ENCODE data around the gene SNAI1. TPM values are rescaled to one million over a fixed set of nuclear protein-coding genes. Genes with fewer than 3 reads are reported as not detected.

The SNAI1 gene
- total RNA-seq (1 to 10 TPM; 2.2 to 3.3 TPM), total RNA-seq (0.70 to 14.9 reads per million in 2 donors)

DNA sequence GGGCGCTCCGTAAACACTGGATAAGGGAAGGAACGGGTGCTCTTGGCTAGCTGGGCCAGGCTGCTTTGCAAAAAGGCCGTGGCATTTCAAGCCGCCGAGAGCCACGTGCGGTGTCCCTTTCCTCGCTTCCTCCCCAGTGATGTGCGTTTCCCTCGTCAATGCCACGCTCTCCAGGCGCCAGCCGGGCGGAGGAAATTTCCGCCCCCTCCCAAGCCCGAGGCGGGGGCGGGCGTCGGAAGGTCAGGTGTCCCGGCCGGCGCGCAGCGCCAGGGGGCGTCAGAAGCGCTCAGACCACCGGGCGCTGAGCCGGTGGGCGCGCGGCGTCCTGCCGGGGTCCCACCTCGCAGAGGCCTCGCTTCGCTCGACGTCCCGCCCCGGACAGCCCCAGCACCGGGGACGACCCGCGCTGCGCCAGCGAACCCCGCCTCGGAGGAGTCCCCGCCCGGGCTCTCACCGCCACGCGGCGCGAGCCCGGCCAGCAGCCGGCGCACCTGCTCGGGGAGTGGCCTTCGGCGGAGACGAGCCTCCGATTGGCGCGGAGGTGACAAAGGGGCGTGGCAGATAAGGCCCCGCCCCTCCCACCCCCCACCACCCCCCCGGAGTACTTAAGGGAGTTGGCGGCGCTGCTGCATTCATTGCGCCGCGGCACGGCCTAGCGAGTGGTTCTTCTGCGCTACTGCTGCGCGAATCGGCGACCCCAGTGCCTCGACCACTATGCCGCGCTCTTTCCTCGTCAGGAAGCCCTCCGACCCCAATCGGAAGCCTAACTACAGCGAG is at the start of gene SNAI1:
SNAI1 (plus strand) TSS at position 635 of the 777 bp plus-strand sequence; CDS start at position 715, 80 bp downstream.
- DNase-seq = peak; percentile 75 to 80 (median 80)
- peak within 1 kb of the TSS; percentile 71 for H3K27ac Mint-ChIP-seq
- H3K9me3 ChIP-seq (ENCODE audit: control insufficient read depth, low read length, poor library complexity, severe bottlenecking) = no peaks in the 10 kb centered on the region
- peaks cover 17% of the 10 kb centered on the region for H3K4me1 Mint-ChIP-seq
- peak; percentile 96 for ATAC-seq
- H3K27me3 Mint-ChIP-seq = no peaks in the 10 kb centered on the region
- H3K4me3 Mint-ChIP-seq = peak within 1 kb of the TSS; percentile 82
- H3K36me3 Mint-ChIP-seq (ENCODE audit: low read depth) = no peaks in the 10 kb centered on the region

DNA sequence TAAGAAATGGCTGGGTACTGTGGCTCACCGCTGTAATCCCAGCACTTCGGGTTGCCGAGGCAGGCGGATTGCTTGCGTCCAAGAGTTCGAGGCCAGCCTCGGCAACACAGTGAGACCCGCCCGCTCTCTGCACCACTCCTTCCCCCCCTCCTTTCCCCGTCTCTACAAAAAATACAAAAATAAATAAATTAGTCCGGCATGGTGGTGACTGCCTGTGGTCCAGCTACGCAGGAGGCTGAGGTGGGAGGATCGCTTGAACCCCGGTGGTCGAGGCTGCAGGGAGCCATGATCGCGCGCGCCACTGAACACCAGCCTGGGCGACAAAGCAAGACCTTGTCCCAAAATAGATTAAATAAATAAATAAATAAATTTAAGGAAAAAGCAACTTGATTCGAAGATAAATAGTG is 47.0 kb upstream of the SNAI1 start:
- Mint-ChIP-seq H3K36me3 (ENCODE audit: low read depth) (no peaks in the 10 kb centered on the region), H3K27ac (no peak overlapping the region), H3K27me3 (no peaks in the 10 kb centered on the region), H3K4me3 (peak overlapping the region; percentile 96), H3K4me1 (peaks cover 36% of the 10 kb centered on the region)
- no peak for DNase-seq
- no peak for ATAC-seq
- no peaks in the 10 kb centered on the region for H3K9me3 ChIP-seq (ENCODE audit: control insufficient read depth, low read length, poor library complexity, severe bottlenecking)

DNA sequence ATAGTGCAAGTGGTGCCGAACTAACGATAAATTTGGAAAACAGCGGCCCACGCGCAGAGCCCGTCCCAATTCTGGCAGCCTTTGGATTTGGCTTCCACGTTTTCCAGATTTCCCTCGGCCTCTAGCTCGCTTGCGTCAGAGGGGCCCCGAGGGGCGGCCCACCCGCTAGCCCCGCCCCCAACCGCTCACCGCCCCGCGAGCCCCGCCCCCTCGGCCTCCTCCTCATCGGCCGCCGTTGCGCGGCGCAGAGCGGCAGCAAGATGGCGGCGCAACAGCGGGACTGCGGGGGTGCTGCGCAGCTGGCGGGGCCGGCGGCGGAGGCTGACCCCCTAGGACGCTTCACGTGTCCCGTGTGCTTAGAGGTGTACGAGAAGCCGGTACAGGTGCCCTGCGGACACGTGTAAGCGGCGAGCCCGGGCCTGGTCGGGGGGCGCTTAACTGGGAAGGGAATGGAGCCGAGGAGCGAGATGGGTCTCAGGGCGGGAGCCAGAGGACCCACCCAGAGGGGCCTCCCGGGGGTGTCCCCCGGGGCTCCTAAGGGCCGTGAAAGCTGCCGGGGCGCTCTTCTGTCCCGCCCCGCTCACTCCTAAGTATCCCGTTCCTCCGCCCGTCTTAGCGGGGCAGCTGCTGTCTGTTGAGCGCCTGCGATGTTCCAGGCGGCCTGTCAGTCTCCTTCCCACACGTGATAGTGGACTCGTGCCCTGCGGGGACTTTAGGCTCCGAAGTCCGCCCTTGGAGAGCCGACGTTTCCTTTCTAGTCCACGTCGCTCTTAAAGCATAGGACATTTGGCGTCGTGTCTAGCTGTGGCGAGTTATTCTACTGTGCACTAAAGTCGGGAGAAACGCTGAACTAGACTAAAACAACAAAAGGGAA is 46.4 kb upstream of the SNAI1 start, which contains the start of gene RNF114:
RNF114 (plus strand) TSS at position 245 of the 874 bp plus-strand sequence; CDS start at position 261, 16 bp downstream.
- peaks cover 42% of the 10 kb centered on the region for H3K4me1 Mint-ChIP-seq
- peak; percentile 84 to 95 (median 90) for DNase-seq

DNA sequence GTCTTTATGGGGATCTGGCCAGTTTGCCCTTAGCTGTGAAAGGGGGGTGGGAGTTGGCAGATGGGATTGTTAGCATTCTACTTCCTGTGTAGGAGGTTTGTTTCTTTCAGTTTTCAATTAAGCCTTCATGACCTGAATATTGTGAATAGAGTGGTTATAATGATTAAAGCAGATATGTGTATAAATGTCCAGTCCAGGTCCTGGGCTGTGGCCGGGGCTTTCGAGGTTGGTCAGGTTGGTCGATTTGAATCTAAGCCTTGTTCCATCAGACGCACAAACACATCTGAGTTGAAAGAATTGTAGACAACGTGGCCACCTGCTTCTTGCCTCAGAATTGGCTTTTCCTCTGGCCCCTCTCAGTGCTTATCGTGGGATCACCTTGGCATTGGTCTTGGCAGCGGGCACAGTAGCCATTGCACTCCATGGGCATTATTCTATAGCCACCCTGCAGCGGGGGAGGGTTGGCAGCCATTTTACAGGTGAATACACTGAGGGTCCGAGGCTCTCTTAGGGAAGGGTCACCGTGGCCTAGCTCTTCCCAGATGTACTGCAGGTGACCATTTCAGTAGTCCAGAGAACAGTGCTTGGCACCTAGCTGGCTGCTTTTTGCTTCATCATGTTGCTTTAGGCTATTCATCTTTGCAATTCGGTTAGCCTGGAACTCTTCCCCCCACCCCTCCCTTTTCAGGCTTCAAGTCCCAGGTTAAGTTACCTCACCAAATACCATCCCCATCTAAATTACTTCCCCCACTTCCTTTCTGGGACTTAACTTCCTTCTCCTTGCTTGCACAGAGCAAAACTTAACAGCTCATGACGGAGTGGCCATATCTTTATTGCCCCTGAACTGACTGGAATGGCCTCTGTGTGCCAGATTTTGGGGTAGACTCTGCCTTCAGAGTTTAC is 45.5 kb upstream of the SNAI1 start:
- peak overlapping the region; percentile 96 for H3K4me3 Mint-ChIP-seq
- no peaks in the 10 kb centered on the region for H3K27me3 Mint-ChIP-seq
- peak overlapping the region; percentile 93 for H3K27ac Mint-ChIP-seq
- H3K9me3 ChIP-seq (ENCODE audit: control insufficient read depth, low read length, poor library complexity, severe bottlenecking) = no peaks in the 10 kb centered on the region
- peaks cover 45% of the 10 kb centered on the region for H3K4me1 Mint-ChIP-seq
- H3K36me3 Mint-ChIP-seq (ENCODE audit: low read depth) = peaks cover 2% of the 10 kb centered on the region
- ATAC-seq = no peak
- DNase-seq = no peak

More for the DNA sequence above, 46.4 kb upstream of the SNAI1 start, which contains the start of gene RNF114:
- peaks cover under 1% of the 10 kb centered on the region for H3K36me3 Mint-ChIP-seq (ENCODE audit: low read depth)
- H3K27ac Mint-ChIP-seq = peak within 1 kb of the TSS; percentile 93
- H3K27me3 Mint-ChIP-seq = no peaks in the 10 kb centered on the region
- ATAC-seq = peak; percentile 96
- H3K4me3 Mint-ChIP-seq = peak within 1 kb of the TSS; percentile 96
- no peaks in the 10 kb centered on the region for H3K9me3 ChIP-seq (ENCODE audit: control insufficient read depth, low read length, poor library complexity, severe bottlenecking)

DNA sequence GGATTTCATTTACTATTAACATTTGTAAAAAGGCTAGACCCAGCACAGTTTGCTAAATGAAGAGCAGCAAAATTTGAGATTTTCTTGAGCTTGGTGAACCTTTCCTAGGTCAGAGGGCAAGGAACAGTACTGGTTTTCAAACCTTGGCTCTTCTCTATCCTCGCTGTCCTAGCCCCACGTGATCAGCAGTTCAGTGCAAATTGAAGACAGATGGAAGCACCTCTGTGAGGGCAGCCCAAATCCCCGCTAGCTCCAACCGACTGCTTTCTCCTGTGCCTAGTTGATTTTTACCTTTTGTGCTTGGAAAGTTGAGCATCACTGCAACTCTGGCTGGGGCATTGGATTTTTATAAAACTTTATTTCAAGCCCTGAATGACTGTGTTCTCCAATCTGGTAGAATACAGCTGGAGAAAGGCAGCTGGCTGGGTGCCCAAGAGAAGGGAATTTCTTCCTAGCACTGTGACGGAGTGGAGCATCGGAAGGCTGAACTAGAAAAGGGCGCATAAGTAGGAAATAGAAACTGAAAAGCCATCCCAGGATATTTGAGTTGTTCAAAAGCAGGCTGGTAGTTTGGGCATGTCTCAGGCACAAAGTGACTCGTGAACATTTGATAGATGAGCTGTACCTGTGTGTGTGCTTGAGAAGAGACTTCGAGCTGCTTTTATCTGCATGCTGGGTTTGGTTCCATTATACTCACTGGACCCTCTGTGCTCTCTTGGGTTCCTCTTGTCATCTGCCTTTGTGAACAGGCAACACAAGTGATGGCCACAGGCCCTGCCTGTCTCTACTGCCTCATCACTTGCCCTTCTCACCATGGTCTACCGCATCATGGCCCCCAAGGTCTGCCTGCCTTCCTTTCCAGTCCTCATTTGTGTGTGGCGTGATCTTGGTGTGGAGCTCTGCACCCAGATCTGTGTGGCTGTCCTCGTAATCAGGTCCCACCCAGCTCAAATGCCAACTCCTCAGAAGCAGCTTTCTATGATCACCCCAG is 44.3 kb upstream of the SNAI1 start:
- ATAC-seq (no peak), DNase-seq (no peak)
- Mint-ChIP-seq H3K27me3 (no peaks in the 10 kb centered on the region), H3K4me1 (peaks cover 48% of the 10 kb centered on the region), H3K36me3 (ENCODE audit: low read depth) (peaks cover 2% of the 10 kb centered on the region), H3K27ac (peak overlapping the region; percentile 93), H3K4me3 (peak overlapping the region; percentile 96)
- H3K9me3 ChIP-seq (ENCODE audit: control insufficient read depth, low read length, poor library complexity, severe bottlenecking) = no peaks in the 10 kb centered on the region

DNA sequence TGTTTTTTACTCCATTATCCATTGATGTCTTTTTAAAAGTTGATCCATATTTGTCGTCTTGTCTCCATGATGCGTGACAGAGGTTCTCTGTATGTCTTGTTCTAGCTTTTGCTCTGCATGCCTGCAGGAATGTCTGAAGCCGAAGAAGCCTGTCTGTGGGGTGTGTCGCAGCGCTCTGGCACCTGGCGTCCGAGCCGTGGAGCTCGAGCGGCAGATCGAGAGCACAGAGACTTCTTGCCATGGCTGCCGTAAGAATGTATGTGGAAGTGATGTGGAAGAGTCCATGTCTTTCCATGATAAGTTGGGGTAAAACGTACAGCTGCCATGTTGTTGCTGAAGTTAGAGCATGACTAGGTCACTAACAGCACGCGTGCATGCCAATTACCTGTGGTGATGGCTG is 41.3 kb upstream of the SNAI1 start:
- Mint-ChIP-seq H3K36me3 (ENCODE audit: low read depth) (peaks cover 2% of the 10 kb centered on the region), H3K27me3 (no peaks in the 10 kb centered on the region), H3K27ac (peak overlapping the region; percentile 27), H3K4me3 (no peak overlapping the region), H3K4me1 (peaks cover 45% of the 10 kb centered on the region)
- no peaks in the 10 kb centered on the region for H3K9me3 ChIP-seq (ENCODE audit: control insufficient read depth, low read length, poor library complexity, severe bottlenecking)
- ATAC-seq (no peak), DNase-seq (no peak)

DNA sequence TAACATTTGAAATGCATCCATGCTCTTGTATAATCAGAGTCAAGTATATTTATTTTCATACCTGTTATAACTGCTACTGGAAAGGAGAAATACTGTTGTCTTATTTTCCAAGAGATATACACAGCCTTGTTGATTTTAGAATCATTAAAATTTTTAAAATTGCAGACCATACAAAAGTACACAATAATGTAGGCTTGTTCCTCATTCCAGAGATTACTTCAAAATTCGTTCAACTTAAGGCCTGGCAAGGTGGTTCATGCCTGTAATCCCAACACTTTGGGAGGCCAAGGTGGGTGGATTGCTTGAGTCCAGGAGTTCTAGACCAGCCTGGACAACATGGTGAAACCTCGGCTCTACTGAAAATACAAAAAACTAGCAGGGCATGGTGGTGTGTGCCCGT is 40.5 kb upstream of the SNAI1 start:
- DNase-seq (no peak), ATAC-seq (no peak)
- H3K9me3 ChIP-seq (ENCODE audit: control insufficient read depth, low read length, poor library complexity, severe bottlenecking) = no peaks in the 10 kb centered on the region
- peaks cover 39% of the 10 kb centered on the region for H3K4me1 Mint-ChIP-seq
- H3K27ac Mint-ChIP-seq = no peak overlapping the region
- no peak overlapping the region for H3K4me3 Mint-ChIP-seq
- peaks cover 4% of the 10 kb centered on the region for H3K36me3 Mint-ChIP-seq (ENCODE audit: low read depth)
- H3K27me3 Mint-ChIP-seq = no peaks in the 10 kb centered on the region

DNA sequence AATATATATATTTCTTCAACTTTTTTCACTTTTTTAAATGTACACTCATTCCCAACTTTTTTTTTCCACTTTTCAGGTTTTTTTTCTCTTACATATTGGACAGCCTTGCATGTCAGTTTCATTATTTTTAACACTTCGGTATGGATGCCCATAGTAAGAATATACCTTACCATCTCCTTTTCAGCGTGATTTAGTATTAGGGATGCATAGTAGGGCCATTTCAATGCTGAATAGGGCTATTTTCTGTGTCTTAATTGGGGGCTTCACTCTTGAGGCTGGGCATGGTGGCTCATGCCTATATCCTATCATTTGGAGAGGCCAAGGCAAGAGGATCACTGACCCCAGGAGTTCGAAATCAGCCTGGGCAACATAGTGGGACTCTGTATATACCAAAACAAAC is 39.8 kb upstream of the SNAI1 start:
- H3K9me3 ChIP-seq (ENCODE audit: control insufficient read depth, low read length, poor library complexity, severe bottlenecking) = no peaks in the 10 kb centered on the region
- DNase-seq (no peak), ATAC-seq (no peak)
- no peaks in the 10 kb centered on the region for H3K27me3 Mint-ChIP-seq
- no peak overlapping the region for H3K27ac Mint-ChIP-seq
- H3K4me1 Mint-ChIP-seq = peaks cover 35% of the 10 kb centered on the region
- H3K4me3 Mint-ChIP-seq = no peak overlapping the region
- H3K36me3 Mint-ChIP-seq (ENCODE audit: low read depth) = peaks cover 5% of the 10 kb centered on the region

DNA sequence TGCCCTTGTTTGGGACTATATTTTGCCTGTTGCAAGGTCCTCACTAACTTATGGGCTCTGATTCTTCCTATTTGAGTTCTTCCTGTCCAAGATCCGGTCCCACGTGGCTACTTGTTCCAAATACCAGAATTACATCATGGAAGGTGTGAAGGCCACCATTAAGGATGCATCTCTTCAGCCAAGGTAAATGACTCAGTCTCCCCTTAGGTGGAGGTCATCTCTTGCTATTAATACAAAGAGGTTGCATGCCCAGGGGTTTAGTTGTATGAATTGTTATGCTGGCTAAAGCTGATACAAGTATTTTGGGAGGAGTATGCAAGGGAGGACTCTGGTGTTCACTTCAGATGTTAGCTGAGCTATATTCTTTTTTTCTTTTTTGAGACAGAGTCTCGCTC is 37.5 kb upstream of the SNAI1 start:
- Mint-ChIP-seq H3K27me3 (no peaks in the 10 kb centered on the region), H3K27ac (no peak overlapping the region), H3K36me3 (ENCODE audit: low read depth) (peaks cover 10% of the 10 kb centered on the region), H3K4me3 (no peak overlapping the region), H3K4me1 (peaks cover 23% of the 10 kb centered on the region)
- ATAC-seq (no peak), DNase-seq (no peak)
- H3K9me3 ChIP-seq (ENCODE audit: control insufficient read depth, low read length, poor library complexity, severe bottlenecking) = no peaks in the 10 kb centered on the region

DNA sequence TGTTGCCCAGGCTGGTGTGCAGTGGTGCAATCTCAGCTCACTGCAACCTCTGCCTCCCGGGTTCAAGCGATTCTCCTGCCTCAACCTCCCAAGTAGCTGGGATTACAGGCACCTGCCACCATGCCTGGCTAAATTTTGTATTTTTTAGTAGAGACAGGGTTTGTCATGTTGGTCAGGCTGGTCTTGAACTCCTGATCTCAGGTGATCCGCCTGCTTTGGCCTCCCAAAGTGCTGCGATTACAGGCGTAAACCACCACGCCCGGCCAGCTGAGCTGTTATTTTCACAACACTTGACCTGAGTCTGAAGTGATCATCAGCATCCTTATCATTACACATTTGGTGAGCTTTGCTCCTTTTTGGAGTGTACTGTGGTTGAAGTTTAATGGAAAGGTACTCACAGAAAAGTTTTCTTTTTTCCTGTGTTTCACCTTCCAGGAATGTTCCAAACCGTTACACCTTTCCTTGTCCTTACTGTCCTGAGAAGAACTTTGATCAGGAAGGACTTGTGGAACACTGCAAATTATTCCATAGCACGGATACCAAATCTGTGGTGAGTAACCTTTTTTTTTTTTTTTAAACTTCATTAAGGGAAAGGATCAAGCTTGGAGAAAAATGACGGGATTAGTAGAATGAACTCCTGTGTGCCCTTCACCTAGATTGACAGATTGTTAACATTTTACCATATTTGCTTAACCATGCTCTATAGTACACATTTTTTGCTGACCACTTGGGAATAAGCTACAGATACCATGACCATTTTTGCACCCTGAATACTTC is 36.9 kb upstream of the SNAI1 start:
- H3K36me3 Mint-ChIP-seq (ENCODE audit: low read depth) = peaks cover 10% of the 10 kb centered on the region
- H3K27ac Mint-ChIP-seq = no peak overlapping the region
- ATAC-seq (no peak), DNase-seq (no peak)
- no peaks in the 10 kb centered on the region for H3K27me3 Mint-ChIP-seq
- H3K9me3 ChIP-seq (ENCODE audit: control insufficient read depth, low read length, poor library complexity, severe bottlenecking) = no peaks in the 10 kb centered on the region
- peaks cover 22% of the 10 kb centered on the region for H3K4me1 Mint-ChIP-seq
- no peak overlapping the region for H3K4me3 Mint-ChIP-seq

DNA sequence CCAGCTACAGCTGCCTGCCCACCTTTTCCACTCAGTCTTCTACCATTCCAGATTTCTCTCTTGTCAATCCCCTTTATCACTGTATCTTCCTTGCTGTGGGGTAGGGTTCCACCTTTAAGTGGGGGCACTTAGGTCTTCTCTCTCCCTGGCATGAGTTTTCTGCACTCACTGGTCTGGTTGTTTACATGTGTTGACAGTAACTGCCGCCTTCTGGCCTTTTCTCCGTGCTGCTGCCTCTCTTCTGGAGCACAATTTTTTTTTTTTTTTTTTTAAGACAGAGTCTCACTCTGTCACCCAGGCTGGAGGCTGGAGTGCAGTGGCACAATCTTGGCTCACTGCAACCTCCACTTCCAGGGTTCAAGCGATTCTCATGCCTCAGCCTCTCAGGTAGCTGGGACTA is 34.6 kb upstream of the SNAI1 start:
- H3K27me3 Mint-ChIP-seq = no peaks in the 10 kb centered on the region
- DNase-seq (no peak), ATAC-seq (no peak)
- peak overlapping the region; percentile 49 for H3K27ac Mint-ChIP-seq
- H3K9me3 ChIP-seq (ENCODE audit: control insufficient read depth, low read length, poor library complexity, severe bottlenecking) = no peaks in the 10 kb centered on the region
- H3K36me3 Mint-ChIP-seq (ENCODE audit: low read depth) = peaks cover 11% of the 10 kb centered on the region
- H3K4me1 Mint-ChIP-seq = peaks cover 11% of the 10 kb centered on the region
- H3K4me3 Mint-ChIP-seq = peak overlapping the region; percentile 49

All from T-helper 17 cell (primary cell).